ENCODE measurements around the gene KRTAP2-1.
"Not testable (repeated sequence)": the region's sequence is repeated elsewhere in the genome, so short reads cannot be mapped to it uniquely, and the experiment has no call there.

The KRTAP2-1 gene

DNA sequence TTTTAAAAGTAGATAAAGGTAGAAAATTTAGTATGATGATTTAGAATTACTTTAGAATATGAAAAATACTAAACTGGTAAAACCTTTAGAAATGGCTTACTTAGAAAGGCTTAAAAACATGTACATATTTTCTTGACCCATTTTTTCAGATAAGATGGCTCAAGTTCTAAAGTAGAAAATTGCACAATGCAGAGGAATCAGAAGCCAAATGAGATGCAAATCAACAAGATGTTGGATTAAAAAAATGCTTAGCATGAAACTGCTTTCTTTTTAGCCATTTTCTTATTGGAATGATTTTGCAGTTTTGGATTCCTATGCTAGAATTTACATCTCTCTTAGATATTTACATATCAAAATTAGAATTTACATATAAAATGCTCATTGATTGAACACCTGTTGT lies 36.7 kb downstream of the KRTAP2-1 start:
- no peak for DNase-seq

GRCh38 chr17:41009936-41010335 lies 37.2 kb downstream of the KRTAP2-1 start:
- DNase-seq: no peak

DNA sequence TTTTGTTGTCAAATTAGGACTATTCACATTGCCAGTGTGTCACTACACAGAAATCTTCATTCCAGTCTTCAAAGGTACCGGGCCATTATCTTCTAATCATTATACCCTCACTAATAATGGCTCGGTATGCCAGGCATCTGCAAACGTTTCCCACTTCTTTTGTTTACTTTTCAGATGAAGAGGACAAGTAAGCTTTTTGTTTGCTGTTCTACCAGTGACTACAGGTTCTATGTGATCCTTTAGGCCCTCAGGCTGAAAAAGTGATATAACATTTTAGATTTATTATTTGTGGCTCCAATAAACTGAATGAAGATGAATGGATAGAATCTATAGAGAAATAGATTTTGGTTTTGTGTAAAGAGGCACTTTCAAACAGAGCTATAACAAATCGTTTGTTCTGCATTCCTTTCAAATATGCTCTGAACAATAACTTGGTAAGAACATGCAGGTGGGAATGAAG lies 37.8 kb downstream of the KRTAP2-1 start:
- DNase-seq: no peak

DNA sequence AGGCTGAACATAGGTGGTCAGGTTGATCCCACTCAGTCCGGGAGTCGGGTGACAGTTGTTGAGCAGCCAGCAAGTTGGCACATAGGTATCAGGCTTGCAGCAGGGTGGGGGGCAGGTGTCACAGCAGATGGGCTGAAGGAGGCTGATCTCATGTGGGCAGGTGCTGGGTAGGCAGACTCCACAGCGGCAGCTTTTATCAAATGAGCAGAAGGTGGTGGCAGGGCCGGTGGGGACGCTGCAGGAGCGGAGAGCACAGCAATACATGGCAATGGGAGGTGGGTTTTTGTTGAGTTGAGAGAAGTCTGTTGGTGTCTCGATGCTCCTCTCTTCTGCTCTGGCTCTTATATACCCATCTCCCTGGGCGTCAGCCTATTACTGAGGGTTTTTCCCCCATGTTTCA lies 38.3 kb downstream of the KRTAP2-1 start, which contains the start of gene KRTAP3-1:
TSS of gene KRTAP3-1 (minus strand) at position 318 of the 400 bp plus-strand sequence. CDS start at position 264, 54 bp downstream.
- DNase-seq: no peak

- no peak for DNase-seq
These were observed 42.7 kb downstream of the KRTAP2-1 start for GRCh38 chr17:41004397-41004796.

GRCh38 chr17:41003926-41004325 lies 43.2 kb downstream of the KRTAP2-1 start:
- DNase-seq: no peak

DNA sequence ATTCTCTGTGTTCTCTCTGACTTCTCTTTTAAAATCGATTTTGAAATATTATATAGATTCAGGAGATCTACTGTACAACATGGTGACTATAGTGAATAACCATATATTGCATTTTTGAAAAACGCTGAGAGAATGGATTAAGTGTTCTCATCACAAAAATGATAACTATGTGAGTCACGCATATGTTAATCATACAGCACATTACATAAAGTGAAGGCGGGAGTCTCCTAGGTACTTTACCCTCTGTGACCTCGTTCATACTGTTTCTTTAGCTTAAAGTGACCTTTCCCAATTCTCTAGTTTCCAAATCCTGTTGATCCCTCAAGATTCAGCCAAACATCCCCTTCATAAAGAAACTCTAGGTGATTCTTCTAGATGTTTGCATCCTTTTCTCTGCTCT lies 44.3 kb downstream of the KRTAP2-1 start:
- DNase-seq: no peak

- DNase-seq: no peak
These were observed 45.3 kb downstream of the KRTAP2-1 start for GRCh38 chr17:41001795-41002194.

DNA sequence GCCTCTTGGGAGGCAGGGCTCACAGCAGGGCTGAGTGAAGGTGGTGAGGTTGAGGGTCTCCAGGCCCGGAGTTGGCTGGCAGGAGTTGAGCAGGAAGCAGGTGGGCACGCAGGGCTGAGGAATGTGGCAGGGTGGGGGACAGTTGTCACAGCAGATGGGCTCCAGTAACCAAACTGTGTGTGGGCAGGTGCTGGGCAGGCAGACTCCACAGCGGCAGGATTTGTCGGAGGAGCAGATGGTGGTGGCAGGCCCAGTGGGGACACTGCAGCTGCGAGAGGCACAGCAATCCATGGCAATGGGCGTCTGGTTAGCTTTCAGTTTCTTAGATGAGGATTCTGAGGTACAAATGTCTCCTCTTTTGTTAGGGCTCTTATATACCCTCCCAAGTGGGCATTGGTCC lies 47.6 kb downstream of the KRTAP2-1 start, which contains the start of gene KRTAP3-2:
TSS of gene KRTAP3-2 (minus strand) at position 344 of the 400 bp plus-strand sequence. CDS start at position 291, 53 bp downstream.
- DNase-seq: not testable (repeated sequence)

- no peak for DNase-seq
These were observed 49.8 kb downstream of the KRTAP2-1 start for GRCh38 chr17:40997361-40997760.

DNA sequence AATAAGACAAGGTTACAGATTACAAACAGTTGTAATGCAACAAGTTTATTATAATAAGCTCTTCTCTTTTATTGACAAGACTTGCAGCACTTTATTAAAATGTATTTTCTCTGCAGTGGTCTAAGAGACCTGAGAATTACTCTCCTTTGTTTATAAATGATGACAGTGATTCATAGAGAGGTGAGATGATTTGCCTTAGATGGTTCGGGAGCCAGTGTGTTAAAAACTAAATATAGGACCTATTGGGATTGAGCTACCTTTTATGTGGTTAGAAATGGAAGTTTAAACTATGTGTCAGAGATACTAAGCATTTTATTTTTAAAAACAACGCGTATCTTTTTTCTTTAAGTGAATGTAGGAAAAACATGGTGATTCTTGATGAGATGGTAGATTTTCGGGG lies 50.3 kb downstream of the KRTAP2-1 start:
- DNase-seq: no peak
